Breast epithelium (tissue), 3 donors: ENCODE measurements around the gene KLHDC7B.

ENCODE experiments used
- CTCF ChIP-seq, 3 donors: fragments of 450-650 bp; IDR thresholded peaks; one replicate each; pipeline ENCODE4 v1.5.1; 2016 to 2017; ENCODE audit warnings: antibody characterized with exemption in 3 of 3, mild to moderate bottlenecking in 3 of 3, moderate library complexity in 3 of 3
- POLR2A ChIP-seq: fragments of 450-650 bp; IDR thresholded peaks from one replicate; pipeline ENCODE4 v1.6.1; 2016; ENCODE audit warnings: antibody characterized with exemption, mild to moderate bottlenecking, moderate library complexity
- POLR2AphosphoS5 ChIP-seq, 3 donors: sonication (generic); formaldehyde crosslinking; IDR thresholded peaks; one replicate each; pipeline ENCODE4 v1.6.1; 2017; ENCODE audit warnings: antibody characterized with exemption in 3 of 3

- no peak for TF ChIP-seq POLR2A
- TF ChIP-seq CTCF (IDR thresholded peaks at IDR 0.05): no peak
- no peak for TF ChIP-seq POLR2AphosphoS5 (IDR thresholded peaks at IDR 0.05)
Observed at GRCh38 chr22:50577987-50578775, 32.5 kb downstream of the KLHDC7B start, which contains the start of gene CPT1B.
